ENCODE data around the gene IL2RG.

IL2RG gene

DNA sequence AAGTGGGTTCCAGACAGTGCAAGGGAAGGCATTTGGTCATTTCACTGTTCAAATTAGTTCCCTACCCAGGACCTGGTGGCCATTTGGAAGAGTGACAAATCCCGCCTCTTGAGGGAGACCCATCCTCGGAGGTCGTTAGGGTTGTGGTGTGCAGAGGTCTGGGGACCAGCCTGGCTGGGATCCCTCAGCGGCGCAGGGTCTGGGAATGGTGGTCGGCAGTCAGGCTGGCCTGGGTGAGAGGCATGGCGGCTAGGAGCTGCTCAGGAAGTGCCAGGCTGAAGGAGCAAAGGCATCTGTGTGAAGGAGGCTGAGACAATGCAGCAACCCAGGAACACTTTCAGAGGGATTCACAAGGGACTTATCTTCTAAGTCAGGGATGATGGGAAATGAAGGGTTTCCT, 40.0 kb upstream of the IL2RG start:
- in situ Hi-C loops (cut with MboI; ENCODE audit: low sequenced_read_pairs, unreplicated experiment), result no loop called here
- TF ChIP-seq, protein P1, sequence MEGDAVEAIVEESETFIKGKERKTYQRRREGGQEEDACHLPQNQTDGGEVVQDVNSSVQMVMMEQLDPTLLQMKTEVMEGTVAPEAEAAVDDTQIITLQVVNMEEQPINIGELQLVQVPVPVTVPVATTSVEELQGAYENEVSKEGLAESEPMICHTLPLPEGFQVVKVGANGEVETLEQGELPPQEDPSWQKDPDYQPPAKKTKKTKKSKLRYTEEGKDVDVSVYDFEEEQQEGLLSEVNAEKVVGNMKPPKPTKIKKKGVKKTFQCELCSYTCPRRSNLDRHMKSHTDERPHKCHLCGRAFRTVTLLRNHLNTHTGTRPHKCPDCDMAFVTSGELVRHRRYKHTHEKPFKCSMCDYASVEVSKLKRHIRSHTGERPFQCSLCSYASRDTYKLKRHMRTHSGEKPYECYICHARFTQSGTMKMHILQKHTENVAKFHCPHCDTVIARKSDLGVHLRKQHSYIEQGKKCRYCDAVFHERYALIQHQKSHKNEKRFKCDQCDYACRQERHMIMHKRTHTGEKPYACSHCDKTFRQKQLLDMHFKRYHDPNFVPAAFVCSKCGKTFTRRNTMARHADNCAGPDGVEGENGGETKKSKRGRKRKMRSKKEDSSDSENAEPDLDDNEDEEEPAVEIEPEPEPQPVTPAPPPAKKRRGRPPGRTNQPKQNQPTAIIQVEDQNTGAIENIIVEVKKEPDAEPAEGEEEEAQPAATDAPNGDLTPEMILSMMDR (IDR thresholded peaks at IDR 0.05; ENCODE audit: borderline replicate concordance, control extremely low read depth, extremely low read depth, insufficient read depth, missing control alignments), result no peak
- DNase-seq (ENCODE audit: low spot score), result no peak

DNA sequence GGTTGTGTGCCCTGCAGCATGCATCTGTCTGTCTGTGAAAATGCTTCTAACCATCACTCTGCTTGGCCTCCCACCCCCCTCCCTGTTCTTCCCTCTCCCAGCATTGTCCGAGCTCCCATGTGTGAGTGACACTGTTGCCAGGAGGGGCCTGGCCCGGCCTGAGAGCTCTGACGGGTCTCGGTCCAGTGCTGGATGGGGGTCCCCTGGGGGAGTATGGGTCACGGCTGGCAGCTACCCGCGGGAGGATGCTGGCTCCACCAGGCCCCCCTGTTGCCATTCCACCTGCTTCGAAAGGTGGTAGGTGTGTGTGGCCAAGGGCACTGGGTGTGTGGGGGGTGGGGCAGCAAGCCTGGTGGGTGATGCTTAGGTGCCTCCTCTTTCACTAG, 36.9 kb upstream of the IL2RG start:
- TF ChIP-seq, protein P1 (IDR thresholded peaks at IDR 0.05; ENCODE audit: borderline replicate concordance, control extremely low read depth, extremely low read depth, insufficient read depth, missing control alignments), result no peak
- no peak for DNase-seq (ENCODE audit: low spot score)
- in situ Hi-C loops (cut with MboI; ENCODE audit: low sequenced_read_pairs, unreplicated experiment), result no loop called here

DNA sequence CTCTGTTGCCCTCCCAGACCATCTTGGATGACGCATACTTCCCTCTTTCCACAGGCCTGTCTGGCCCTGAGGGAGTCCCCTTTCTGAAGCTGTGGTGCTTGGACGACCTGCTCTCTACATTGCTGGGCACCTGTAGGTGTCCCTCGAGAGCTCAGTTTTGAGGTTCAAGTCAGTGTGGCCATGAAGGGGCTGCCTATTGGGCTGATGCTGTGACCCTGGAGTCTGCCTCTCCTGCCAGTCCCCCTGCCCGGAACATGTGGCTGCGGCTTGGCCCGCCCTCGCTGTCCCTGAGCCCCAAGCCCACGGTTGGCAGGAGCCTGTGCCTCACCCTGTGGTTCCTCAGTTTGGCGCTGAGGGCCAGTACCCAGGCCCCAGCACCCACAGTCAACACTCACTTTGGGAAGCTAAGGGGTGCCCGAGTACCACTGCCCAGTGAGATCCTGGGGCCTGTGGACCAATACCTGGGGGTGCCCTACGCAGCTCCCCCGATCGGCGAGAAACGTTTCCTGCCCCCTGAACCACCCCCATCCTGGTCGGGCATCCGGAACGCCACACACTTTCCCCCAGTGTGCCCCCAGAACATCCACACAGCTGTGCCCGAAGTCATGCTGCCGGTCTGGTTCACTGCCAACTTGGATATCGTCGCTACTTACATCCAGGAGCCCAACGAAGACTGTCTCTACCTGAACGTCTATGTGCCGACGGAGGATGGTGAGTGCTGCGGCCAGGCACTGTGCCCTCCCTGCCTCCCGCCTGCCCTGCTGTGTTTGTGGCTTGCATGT, 36.3 kb upstream of the IL2RG start:
- in situ Hi-C loops (cut with MboI; ENCODE audit: low sequenced_read_pairs, unreplicated experiment), result no loop called here
- TF ChIP-seq, protein P1 (IDR thresholded peaks at IDR 0.05; ENCODE audit: borderline replicate concordance, control extremely low read depth, extremely low read depth, insufficient read depth, missing control alignments), result no peak
- no peak for DNase-seq (ENCODE audit: low spot score)

DNA sequence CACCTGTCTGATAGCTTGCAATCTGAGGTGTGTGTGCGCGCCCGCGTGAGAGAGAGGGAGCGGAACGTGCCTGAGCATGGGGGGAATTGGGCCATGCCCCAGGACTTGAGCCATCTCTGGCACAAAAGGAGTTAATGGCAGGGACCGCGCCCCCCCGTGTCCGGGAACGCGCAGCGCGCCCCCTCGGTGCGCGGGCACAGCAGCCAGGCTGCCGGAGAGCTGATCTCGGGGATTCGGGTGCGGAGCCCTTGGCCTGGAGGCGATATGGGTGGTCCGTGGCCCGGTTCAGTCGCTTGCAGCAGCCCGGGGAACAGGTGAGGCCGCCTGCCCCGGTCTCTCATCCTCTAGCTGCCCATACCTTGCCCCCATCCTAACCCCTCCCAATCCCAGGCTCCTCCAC, 33.3 kb upstream of the IL2RG start, which contains the start of gene NLGN3:
Gene NLGN3 (plus strand): TSS at position 191 of the 400 bp plus-strand sequence. CDS start 2,909 bp downstream, outside the sequence.
- in situ Hi-C loops (cut with MboI; ENCODE audit: low sequenced_read_pairs, unreplicated experiment), result no loop called here
- TF ChIP-seq, protein P1 (IDR thresholded peaks at IDR 0.05; ENCODE audit: borderline replicate concordance, control extremely low read depth, extremely low read depth, insufficient read depth, missing control alignments), result no peak
- no peak for DNase-seq (ENCODE audit: low spot score)

DNA sequence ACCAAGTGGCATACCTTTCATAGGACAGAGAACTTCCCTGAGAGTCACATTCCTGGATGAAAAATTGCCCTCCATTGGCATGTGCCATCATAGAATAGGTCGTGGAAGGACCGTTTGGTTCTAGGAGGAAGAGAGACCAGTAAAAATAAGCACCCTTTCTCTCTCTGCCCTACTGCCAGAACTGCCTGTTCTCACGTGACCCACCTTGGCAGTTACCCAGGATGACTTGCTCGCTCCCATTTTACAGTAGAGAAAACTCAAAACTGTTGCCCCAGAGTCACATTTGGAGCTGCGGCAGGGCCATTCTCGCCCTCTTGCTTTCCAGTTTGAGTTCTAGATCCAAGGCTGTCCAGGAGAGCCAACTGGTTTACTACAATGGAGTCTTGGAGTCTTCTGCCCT, 32.1 kb upstream of the IL2RG start:
- in situ Hi-C loops (cut with MboI; ENCODE audit: low sequenced_read_pairs, unreplicated experiment), result no loop called here
- TF ChIP-seq, protein P1 (IDR thresholded peaks at IDR 0.05; ENCODE audit: borderline replicate concordance, control extremely low read depth, extremely low read depth, insufficient read depth, missing control alignments), result no peak
- DNase-seq (ENCODE audit: low spot score), result no peak

DNA sequence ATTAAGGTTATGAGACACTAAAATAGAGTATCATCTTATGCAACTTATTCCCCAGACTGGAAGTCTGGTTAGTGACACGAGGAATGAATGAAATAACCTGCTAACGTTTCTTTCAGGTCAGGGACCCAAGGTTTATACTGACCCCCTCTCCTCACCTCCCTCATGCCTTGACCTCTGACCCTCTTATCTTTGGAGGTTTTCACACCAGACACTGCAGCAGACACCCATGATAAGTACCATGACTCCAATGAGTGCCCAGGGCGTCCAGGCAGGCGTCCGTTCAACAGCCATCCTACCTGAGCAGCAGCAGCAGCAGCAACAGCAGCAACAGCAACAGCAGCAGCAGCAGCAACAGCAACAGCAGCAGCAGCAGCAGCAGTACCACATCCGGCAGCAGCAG, 29.1 kb upstream of the IL2RG start:
- DNase-seq (ENCODE audit: low spot score), result no peak
- TF ChIP-seq, protein P1 (IDR thresholded peaks at IDR 0.05; ENCODE audit: borderline replicate concordance, control extremely low read depth, extremely low read depth, insufficient read depth, missing control alignments), result no peak
- in situ Hi-C loops (cut with MboI; ENCODE audit: low sequenced_read_pairs, unreplicated experiment), result no loop called here

Measured in GM13976 (cell line).